GM12864 (cell line): ENCODE results near the gene SLC39A11.

Experiments used
- DNase-seq: peaks from one replicate; pipeline ENCODE4 v3.0.0-alpha.2; 2011; ENCODE audit warnings: low read depth
- H3K4me3 ChIP-seq: 2 replicates; pipeline ENCODE4 v1.5.1; 2011; ENCODE audit warnings: mild to moderate bottlenecking, low read depth, low read length, control low read depth
- CTCF ChIP-seq: IDR thresholded peaks from 2 replicates; pipeline ENCODE4 v1.5.1; 2011; ENCODE audit warnings: low read depth, mild to moderate bottlenecking, moderate library complexity, low read length, control low read depth, inconsistent platforms; ENCODE audit errors: missing control alignments

The SLC39A11 gene

GRCh38 chr17:72882426-72882825 is 210.1 kb downstream of the SLC39A11 start:
- DNase-seq = no peak
- no peak for TF ChIP-seq CTCF

GRCh38 chr17:72879877-72880276 is 212.6 kb downstream of the SLC39A11 start:
- no peak for TF ChIP-seq CTCF
- H3K4me3 ChIP-seq = no peak overlapping the region
- DNase-seq = no peak

More at GRCh38 chr17:72882426-72882825, 210.1 kb downstream of the SLC39A11 start:
- H3K4me3 ChIP-seq = no peak overlapping the region

GRCh38 chr17:72878975-72879660 is 213.4 kb downstream of the SLC39A11 start:
- no peak for DNase-seq
- TF ChIP-seq CTCF = no peak
- H3K4me3 ChIP-seq = no peak overlapping the region

- no peak for DNase-seq
- no peak overlapping the region for H3K4me3 ChIP-seq
- no peak for TF ChIP-seq CTCF
Measured at GRCh38 chr17:72877348-72877747, 215.1 kb downstream of the SLC39A11 start.

- no peak for TF ChIP-seq CTCF
- no peak overlapping the region for H3K4me3 ChIP-seq
- DNase-seq = no peak
Measured at GRCh38 chr17:72876413-72876812, 216.1 kb downstream of the SLC39A11 start.

GRCh38 chr17:72875361-72875760 is 217.1 kb downstream of the SLC39A11 start:
- TF ChIP-seq CTCF = no peak
- H3K4me3 ChIP-seq = no peak overlapping the region
- DNase-seq = no peak

- TF ChIP-seq CTCF = no peak
- DNase-seq = no peak
- no peak overlapping the region for H3K4me3 ChIP-seq
Measured at GRCh38 chr17:72872396-72872795, 220.1 kb downstream of the SLC39A11 start.
